ENCODE results near the gene CD74. TPM values are rescaled to one million over a fixed set of nuclear protein-coding genes. Genes with fewer than 3 reads are reported as not detected.
A peak's percentile ranks its signal among the peaks of the same experiment; 100 is the strongest.

Gene CD74
- total RNA-seq, 1 donor from 2014 or later = 15.7 TPM

DNA sequence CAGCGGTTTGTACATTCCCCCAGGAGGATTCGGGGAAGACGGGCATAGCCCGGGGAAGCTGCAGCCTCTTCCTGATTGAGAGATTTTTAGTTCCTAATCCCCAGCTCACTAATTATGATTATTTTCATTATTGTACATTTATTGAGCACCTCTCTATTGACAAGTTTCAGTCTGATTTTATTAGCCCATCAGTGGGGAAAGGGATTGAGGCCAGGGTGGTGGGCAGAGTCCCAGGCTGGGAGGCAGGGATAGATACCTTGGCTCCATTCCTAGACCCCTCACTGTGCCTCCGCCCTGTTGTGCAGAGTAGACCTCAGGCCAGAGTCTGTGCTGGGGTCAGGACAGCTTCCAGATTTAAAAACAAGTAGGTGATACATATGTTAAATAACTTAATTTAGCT is 28.0 kb downstream of the CD74 start:
- no peaks in the 10 kb centered on the region for H3K9me3 ChIP-seq (ENCODE audit: insufficient read depth, low read depth, low read length)
- FAIRE-seq (no peak), DNase-seq (ENCODE audit: low read depth) (no peak)
- H3K27me3 ChIP-seq (ENCODE audit: insufficient read depth, low read length) = no peaks in the 10 kb centered on the region
- no peak overlapping the region for H3K9ac ChIP-seq (ENCODE audit: low read length)
- no peaks in the 10 kb centered on the region for H4K20me1 ChIP-seq (ENCODE audit: insufficient read depth, low read length)
- no peaks in the 10 kb centered on the region for H3K4me1 ChIP-seq (ENCODE audit: insufficient read depth, low read length)
- no peaks in the 10 kb centered on the region for H3K79me2 ChIP-seq (ENCODE audit: insufficient read depth, low read length)
- H3K4me3 ChIP-seq (ENCODE audit: insufficient read depth, low read depth, low read length) = no peak overlapping the region
- H3K4me1 Mint-ChIP-seq (ENCODE audit: low read depth, unreplicated experiment) = no peaks in the 10 kb centered on the region
- no peaks in the 10 kb centered on the region for H3K27me3 Mint-ChIP-seq (ENCODE audit: low read depth, unreplicated experiment)
- H3K27ac Mint-ChIP-seq (ENCODE audit: unreplicated experiment) = no peak overlapping the region
- no peak overlapping the region for H2AFZ ChIP-seq (ENCODE audit: low read depth, low read length)
- H3K4me3 Mint-ChIP-seq (ENCODE audit: unreplicated experiment) = no peak overlapping the region
- TF ChIP-seq, protein P1, sequence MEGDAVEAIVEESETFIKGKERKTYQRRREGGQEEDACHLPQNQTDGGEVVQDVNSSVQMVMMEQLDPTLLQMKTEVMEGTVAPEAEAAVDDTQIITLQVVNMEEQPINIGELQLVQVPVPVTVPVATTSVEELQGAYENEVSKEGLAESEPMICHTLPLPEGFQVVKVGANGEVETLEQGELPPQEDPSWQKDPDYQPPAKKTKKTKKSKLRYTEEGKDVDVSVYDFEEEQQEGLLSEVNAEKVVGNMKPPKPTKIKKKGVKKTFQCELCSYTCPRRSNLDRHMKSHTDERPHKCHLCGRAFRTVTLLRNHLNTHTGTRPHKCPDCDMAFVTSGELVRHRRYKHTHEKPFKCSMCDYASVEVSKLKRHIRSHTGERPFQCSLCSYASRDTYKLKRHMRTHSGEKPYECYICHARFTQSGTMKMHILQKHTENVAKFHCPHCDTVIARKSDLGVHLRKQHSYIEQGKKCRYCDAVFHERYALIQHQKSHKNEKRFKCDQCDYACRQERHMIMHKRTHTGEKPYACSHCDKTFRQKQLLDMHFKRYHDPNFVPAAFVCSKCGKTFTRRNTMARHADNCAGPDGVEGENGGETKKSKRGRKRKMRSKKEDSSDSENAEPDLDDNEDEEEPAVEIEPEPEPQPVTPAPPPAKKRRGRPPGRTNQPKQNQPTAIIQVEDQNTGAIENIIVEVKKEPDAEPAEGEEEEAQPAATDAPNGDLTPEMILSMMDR (IDR thresholded peaks at IDR 0.05; ENCODE audit: insufficient read depth, low read depth, low read length) = no peak
- no peak for TF ChIP-seq EZH2 (IDR thresholded peaks at IDR 0.05; ENCODE audit: insufficient read depth, low read length)
- no peak overlapping the region for H3K27ac ChIP-seq (ENCODE audit: low read depth, low read length)
- H3K4me2 ChIP-seq (ENCODE audit: low read length) = no peak overlapping the region
- H3K36me3 Mint-ChIP-seq (ENCODE audit: low read depth, unreplicated experiment) = peaks cover 34% of the 10 kb centered on the region
- H3K36me3 ChIP-seq (ENCODE audit: insufficient read depth, low read length) = peaks cover 37% of the 10 kb centered on the region
- no peaks in the 10 kb centered on the region for H3K9me3 Mint-ChIP-seq (ENCODE audit: unreplicated experiment)

DNA sequence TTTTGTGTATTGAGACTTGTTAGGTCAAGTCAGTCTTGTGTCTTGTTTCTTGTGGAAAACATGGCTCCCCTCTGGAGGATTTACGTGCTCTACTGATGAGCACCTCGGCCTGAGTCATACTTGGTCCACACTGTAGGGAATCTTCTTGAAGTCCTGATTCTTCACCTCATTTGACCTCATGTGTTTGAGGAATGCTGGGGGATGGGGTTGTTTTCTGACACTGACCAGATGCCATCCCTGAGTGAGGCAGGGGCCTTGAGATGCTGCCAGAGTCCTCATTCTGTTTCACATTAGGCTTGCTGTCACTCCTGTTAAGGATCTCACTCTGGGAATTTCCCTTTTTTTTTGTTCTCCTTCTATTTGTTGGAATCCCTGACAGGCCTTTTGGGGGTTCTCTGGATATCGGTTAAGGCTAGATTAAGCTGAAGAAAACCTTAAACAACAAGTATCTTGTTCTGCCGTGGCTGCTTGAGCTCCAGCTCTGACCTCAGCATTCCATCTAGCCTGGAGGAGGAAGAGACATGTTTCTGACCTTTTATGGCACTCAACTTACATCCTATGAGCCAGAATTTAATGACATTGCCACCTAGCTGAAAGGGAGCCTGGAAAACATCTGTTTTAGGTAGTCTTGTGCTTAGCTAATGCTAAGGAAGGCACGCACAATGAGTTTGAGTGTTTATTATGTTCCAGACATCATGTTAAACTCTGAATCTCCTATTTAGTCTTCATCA is 34.6 kb downstream of the CD74 start:
- Histone ChIP-seq H3K27me3 (ENCODE audit: insufficient read depth, low read length) (no peaks in the 10 kb centered on the region), H3K4me3 (ENCODE audit: insufficient read depth, low read depth, low read length) (peak overlapping the region; percentile 2), H4K20me1 (ENCODE audit: insufficient read depth, low read length) (no peaks in the 10 kb centered on the region), H2AFZ (ENCODE audit: low read depth, low read length) (no peak overlapping the region), H3K4me2 (ENCODE audit: low read length) (peak overlapping the region; percentile 74), H3K36me3 (ENCODE audit: insufficient read depth, low read length) (peaks cover 43% of the 10 kb centered on the region), H3K27ac (ENCODE audit: low read depth, low read length) (peak overlapping the region; percentile 90), H3K9me3 (ENCODE audit: insufficient read depth, low read depth, low read length) (no peaks in the 10 kb centered on the region), H3K4me1 (ENCODE audit: insufficient read depth, low read length) (peaks cover 28% of the 10 kb centered on the region), H3K79me2 (ENCODE audit: insufficient read depth, low read length) (no peaks in the 10 kb centered on the region), H3K9ac (ENCODE audit: low read length) (peak overlapping the region; percentile 67)
- peaks cover 37% of the 10 kb centered on the region for H3K36me3 Mint-ChIP-seq (ENCODE audit: low read depth, unreplicated experiment)
- peak; percentile 92 for DNase-seq (ENCODE audit: low read depth)
- peak overlapping the region; percentile 51 for H3K4me3 Mint-ChIP-seq (ENCODE audit: unreplicated experiment)
- H3K27ac Mint-ChIP-seq (ENCODE audit: unreplicated experiment) = peak overlapping the region; percentile 99
- FAIRE-seq = peak; percentile 94
- TF ChIP-seq, protein P1 (IDR thresholded peaks at IDR 0.05; ENCODE audit: insufficient read depth, low read depth, low read length) = no peak
- TF ChIP-seq EZH2 (IDR thresholded peaks at IDR 0.05; ENCODE audit: insufficient read depth, low read length) = no peak
- H3K27me3 Mint-ChIP-seq (ENCODE audit: low read depth, unreplicated experiment) = no peaks in the 10 kb centered on the region
- H3K9me3 Mint-ChIP-seq (ENCODE audit: unreplicated experiment) = no peaks in the 10 kb centered on the region
- H3K4me1 Mint-ChIP-seq (ENCODE audit: low read depth, unreplicated experiment) = peaks cover 24% of the 10 kb centered on the region

Data from astrocyte (in vitro differentiated cells and primary cell).